ENCODE data around the gene UQCC2.

GRCh38 chr6:33751771-33752645 lies 40.5 kb upstream of the UQCC2 start:
- TF ChIP-seq TAF1 (IDR thresholded peaks at IDR 0.05; ENCODE audit: borderline replicate concordance, insufficient read depth, low read length): no peak
- TF ChIP-seq REST (IDR thresholded peaks at IDR 0.05; ENCODE audit: insufficient read depth in 1 of 2, low read depth in 2 of 2, low read length in 2 of 2): no peak
- TF ChIP-seq POLR2AphosphoS5 (IDR thresholded peaks at IDR 0.05; ENCODE audit: low read depth, low read length): no peak
- TF ChIP-seq SIN3A (IDR thresholded peaks at IDR 0.05; ENCODE audit: borderline replicate concordance, insufficient read depth, low read length): no peak
- no peak for TF ChIP-seq FOXP2 (optimal IDR thresholded peaks at IDR 0.05; ENCODE audit: borderline replicate concordance, extremely low read depth, extremely low read length, insufficient read depth)
